CD4-positive, alpha-beta T cell treated with Interferon alpha-2 for 1 hour (primary cell): ENCODE results near the gene CDH12.
"Not testable (repeated sequence)": the region's sequence is repeated elsewhere in the genome, so short reads cannot be mapped to it uniquely, and the experiment has no call there.

Experiments
- DNase-seq, 2 donors: peaks; one replicate each; pipeline ENCODE4 v3.0.0-alpha.2; 2020 to 2022

Gene CDH12

GRCh38 chr5:22643356-22643755 is 209.8 kb downstream of the CDH12 start:
- no peak for DNase-seq

- DNase-seq, result no peak
Measured at GRCh38 chr5:22631683-22632082, 221.5 kb downstream of the CDH12 start.

- no peak for DNase-seq
Measured at GRCh38 chr5:22627029-22627428, 226.1 kb downstream of the CDH12 start.

- no peak for DNase-seq
Measured at GRCh38 chr5:22625451-22625850, 227.7 kb downstream of the CDH12 start.

- no peak for DNase-seq
Measured at GRCh38 chr5:22621084-22621483, 232.1 kb downstream of the CDH12 start.

GRCh38 chr5:22615964-22616363 is 237.2 kb downstream of the CDH12 start:
- no peak for DNase-seq

GRCh38 chr5:22614486-22615094 is 238.6 kb downstream of the CDH12 start:
- no peak for DNase-seq

- no peak for DNase-seq
Measured at GRCh38 chr5:22612928-22613327, 240.2 kb downstream of the CDH12 start.

- DNase-seq, result no peak
Measured at GRCh38 chr5:22611327-22611726, 241.8 kb downstream of the CDH12 start.

GRCh38 chr5:22607498-22607897 is 245.6 kb downstream of the CDH12 start:
- DNase-seq, result not testable (repeated sequence)

- DNase-seq, result no peak
Measured at GRCh38 chr5:22605473-22605872, 247.7 kb downstream of the CDH12 start.

- no peak for DNase-seq
Measured at GRCh38 chr5:22604711-22605110, 248.4 kb downstream of the CDH12 start.

- no peak for DNase-seq
Measured at GRCh38 chr5:22598796-22599195, 254.3 kb downstream of the CDH12 start.

GRCh38 chr5:22596404-22596970 is 256.7 kb downstream of the CDH12 start:
- no peak for DNase-seq

- no peak for DNase-seq
Measured at GRCh38 chr5:22594491-22594890, 258.7 kb downstream of the CDH12 start.

GRCh38 chr5:22593592-22593991 is 259.6 kb downstream of the CDH12 start:
- DNase-seq, result no peak

GRCh38 chr5:22591461-22591860 is 261.7 kb downstream of the CDH12 start:
- no peak for DNase-seq

- DNase-seq, result no peak
Measured at GRCh38 chr5:22590677-22591268, 262.4 kb downstream of the CDH12 start.

GRCh38 chr5:22577711-22578110 is 275.4 kb downstream of the CDH12 start:
- no peak for DNase-seq

- no peak for DNase-seq
Measured at GRCh38 chr5:22577006-22577405, 276.1 kb downstream of the CDH12 start.

GRCh38 chr5:22572941-22573340 is 280.2 kb downstream of the CDH12 start:
- no peak for DNase-seq

- no peak for DNase-seq
Measured at GRCh38 chr5:22567983-22568382, 285.2 kb downstream of the CDH12 start.

GRCh38 chr5:22560147-22560546 is 293.0 kb downstream of the CDH12 start:
- DNase-seq, result no peak

- DNase-seq, result no peak
Measured at GRCh38 chr5:22557251-22557650, 295.9 kb downstream of the CDH12 start.

GRCh38 chr5:22554475-22554874 is 298.7 kb downstream of the CDH12 start:
- DNase-seq, result no peak
